Parathyroid adenoma (tissue), 2 donors: Measurements from ENCODE around the gene USH1G.

ENCODE experiments used
- H2AFZ ChIP-seq: fragments of 300-600 bp; sonication (generic); one replicate; pipeline ENCODE4 v1.7.0; 2017; ENCODE audit warnings: antibody characterized with exemption, mild to moderate bottlenecking
- H3K27ac ChIP-seq: fragments of 300-600 bp; sonication (generic); one replicate; pipeline ENCODE4 v1.7.0; 2017
- H3K27me3 ChIP-seq: fragments of 300-600 bp; sonication (generic); one replicate; pipeline ENCODE4 v1.7.0; 2017; ENCODE audit warnings: low read length; ENCODE audit not compliant: control insufficient read depth, insufficient read depth
- H3K36me3 ChIP-seq: fragments of 300-600 bp; sonication (generic); one replicate; pipeline ENCODE4 v1.7.0; 2017; ENCODE audit warnings: low read length; ENCODE audit not compliant: control insufficient read depth, insufficient read depth
- H3K4me1 ChIP-seq: fragments of 300-600 bp; sonication (generic); one replicate; pipeline ENCODE4 v1.7.0; 2017; ENCODE audit warnings: control low read depth
- H3K4me2 ChIP-seq: fragments of 300-600 bp; sonication (generic); one replicate; pipeline ENCODE4 v1.7.0; 2017; ENCODE audit warnings: low read length
- H3K4me3 ChIP-seq: fragments of 300-600 bp; sonication (generic); one replicate; pipeline ENCODE4 v1.7.0; 2017; ENCODE audit warnings: low read depth, low read length
- H3K79me2 ChIP-seq: fragments of 300-600 bp; sonication (generic); one replicate; pipeline ENCODE4 v1.7.0; 2017; ENCODE audit warnings: control low read depth
- H3K9ac ChIP-seq: fragments of 300-600 bp; sonication (generic); one replicate; pipeline ENCODE4 v1.7.0; 2017; ENCODE audit warnings: mild to moderate bottlenecking
- H3K9me3 ChIP-seq: fragments of 300-600 bp; sonication (generic); one replicate; pipeline ENCODE4 v1.7.0; 2017; ENCODE audit warnings: low read length; ENCODE audit not compliant: control insufficient read depth
- CTCF ChIP-seq: fragments of 300-600 bp; sonication (generic); IDR thresholded peaks from one replicate; pipeline ENCODE4 v1.7.0; 2017; ENCODE audit warnings: antibody characterized with exemption, mild to moderate bottlenecking
- donor health status: primary hyperparathyroidism.

The USH1G gene

DNA sequence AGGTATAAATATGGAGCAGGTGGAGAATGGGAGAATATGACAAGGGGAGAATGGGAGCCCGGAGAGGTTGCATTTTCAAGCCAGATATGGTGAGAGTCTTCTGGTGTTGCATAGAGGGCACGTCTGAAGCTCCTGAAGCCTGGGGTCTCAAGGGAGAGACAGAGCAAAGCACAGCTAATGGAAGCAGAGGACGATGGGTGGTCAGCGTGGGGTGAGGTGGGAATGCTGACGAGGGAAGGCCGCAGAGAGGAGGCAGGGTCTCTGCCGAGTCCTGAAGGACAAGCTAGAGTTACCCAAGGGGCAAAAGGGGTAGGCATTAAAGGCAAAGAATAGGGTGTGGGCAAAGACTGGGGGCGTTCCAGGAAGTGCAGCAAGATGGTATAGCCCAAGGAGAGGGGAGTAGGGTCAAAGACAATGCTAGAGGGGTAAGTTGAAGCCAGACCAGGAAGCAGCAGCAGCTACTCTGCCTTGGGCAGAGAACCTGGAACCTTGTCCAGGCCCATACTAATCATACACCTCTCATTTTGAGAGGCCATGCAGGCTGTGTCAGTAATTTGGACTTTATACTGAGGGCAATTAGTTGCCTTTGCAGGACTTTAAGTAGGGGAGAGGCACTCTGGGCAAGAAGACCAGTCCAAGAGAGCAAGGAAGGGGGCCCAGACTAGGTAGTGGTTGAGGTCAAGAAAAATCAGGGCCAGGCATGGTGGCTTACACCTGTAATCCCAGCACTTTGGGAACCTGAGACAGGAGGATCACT lies 15.3 kb upstream of the USH1G start:
- TF ChIP-seq CTCF = no peak
- Histone ChIP-seq H3K36me3 (no peaks in the 10 kb centered on the region), H3K4me2 (no peak overlapping the region), H3K79me2 (no peaks in the 10 kb centered on the region), H3K9me3 (no peaks in the 10 kb centered on the region), H3K27ac (no peak overlapping the region), H3K4me1 (peaks cover 4% of the 10 kb centered on the region), H3K4me3 (no peak overlapping the region), H3K27me3 (peaks cover 8% of the 10 kb centered on the region), H2AFZ (no peak overlapping the region), H3K9ac (no peak overlapping the region)

- Histone ChIP-seq H3K4me2 (no peak overlapping the region), H3K27ac (no peak overlapping the region), H3K4me1 (peaks cover 4% of the 10 kb centered on the region), H3K4me3 (no peak overlapping the region), H3K9me3 (no peaks in the 10 kb centered on the region), H3K27me3 (peaks cover 8% of the 10 kb centered on the region), H3K9ac (no peak overlapping the region), H2AFZ (no peak overlapping the region), H3K79me2 (no peaks in the 10 kb centered on the region), H3K36me3 (no peaks in the 10 kb centered on the region)
- no peak for TF ChIP-seq CTCF
These were observed 14.3 kb upstream of the USH1G start for GRCh38 chr17:74937064-74938051.

- H3K27me3 ChIP-seq = peaks cover 8% of the 10 kb centered on the region
- no peaks in the 10 kb centered on the region for H3K36me3 ChIP-seq
- no peak overlapping the region for H3K4me3 ChIP-seq
- no peaks in the 10 kb centered on the region for H3K79me2 ChIP-seq
- peaks cover under 1% of the 10 kb centered on the region for H3K4me1 ChIP-seq
- H3K4me2 ChIP-seq = no peak overlapping the region
- no peak overlapping the region for H3K27ac ChIP-seq
- H3K9me3 ChIP-seq = no peaks in the 10 kb centered on the region
- no peak overlapping the region for H2AFZ ChIP-seq
- no peak for TF ChIP-seq CTCF
- no peak overlapping the region for H3K9ac ChIP-seq
These were observed 13.4 kb upstream of the USH1G start for GRCh38 chr17:74936470-74936799.

- peak within 1 kb of the TSS; percentile 22 for H3K4me2 ChIP-seq
- no peaks in the 10 kb centered on the region for H3K36me3 ChIP-seq
- TF ChIP-seq CTCF = no peak
- no peak within 1 kb of the TSS for H3K27ac ChIP-seq
- H3K4me3 ChIP-seq = no peak within 1 kb of the TSS
- H3K79me2 ChIP-seq = no peaks in the 10 kb centered on the region
- peaks cover 8% of the 10 kb centered on the region for H3K27me3 ChIP-seq
- H2AFZ ChIP-seq = peak within 1 kb of the TSS; percentile 38
- no peak within 1 kb of the TSS for H3K9ac ChIP-seq
- no peaks in the 10 kb centered on the region for H3K9me3 ChIP-seq
- H3K4me1 ChIP-seq = no peaks in the 10 kb centered on the region
These were observed 12.8 kb upstream of the USH1G start, which contains the start of gene OTOP3 for GRCh38 chr17:74935585-74936469. Gene OTOP3, plus strand, starts transcription at chr17:74935898. Its CDS starts 24 bp downstream, at chr17:74935922.
